Measurements from ENCODE around the gene CDK5RAP3. TPM values are rescaled to one million over a fixed set of nuclear protein-coding genes. Genes with fewer than 3 reads are reported as not detected.

CDK5RAP3 gene
- total RNA-seq, 1 experiment from 2014 or later, result 53.4 TPM

- DNase-seq (ENCODE audit: low spot score), result peak; percentile 70
Observed at GRCh38 chr17:47949197-47949759, 21.6 kb upstream of the CDK5RAP3 start.

GRCh38 chr17:47949946-47950345 lies 21.0 kb upstream of the CDK5RAP3 start:
- no peak for DNase-seq (ENCODE audit: low spot score)

GRCh38 chr17:47950448-47950847 lies 20.5 kb upstream of the CDK5RAP3 start:
- no peak for DNase-seq (ENCODE audit: low spot score)

GRCh38 chr17:47952171-47953021 lies 18.5 kb upstream of the CDK5RAP3 start:
- DNase-seq (ENCODE audit: low spot score), result no peak

- no peak for DNase-seq (ENCODE audit: low spot score)
Observed at GRCh38 chr17:47953909-47954308, 17.0 kb upstream of the CDK5RAP3 start.

- no peak for DNase-seq (ENCODE audit: low spot score)
Observed at GRCh38 chr17:47955497-47956461, 15.1 kb upstream of the CDK5RAP3 start.

GRCh38 chr17:47956791-47957590 lies 13.9 kb upstream of the CDK5RAP3 start:
- no peak for DNase-seq (ENCODE audit: low spot score)

GRCh38 chr17:47957591-47958490 lies 13.1 kb upstream of the CDK5RAP3 start, which contains the start of gene PRR15L:
Gene PRR15L (minus strand): TSS chr17:47957883. CDS start chr17:47953234, 4,649 bp downstream.
- DNase-seq (ENCODE audit: low spot score), result no peak

- DNase-seq (ENCODE audit: low spot score), result no peak
Observed at GRCh38 chr17:47959825-47960655, 10.9 kb upstream of the CDK5RAP3 start.

GRCh38 chr17:47961406-47961805 lies 9.5 kb upstream of the CDK5RAP3 start:
- DNase-seq (ENCODE audit: low spot score), result no peak

GRCh38 chr17:47962901-47963300 lies 8.0 kb upstream of the CDK5RAP3 start:
- DNase-seq (ENCODE audit: low spot score), result no peak

- no peak for DNase-seq (ENCODE audit: low spot score)
Observed at GRCh38 chr17:47964856-47965255, 6.1 kb upstream of the CDK5RAP3 start.

GRCh38 chr17:47966079-47966519 lies 4.8 kb upstream of the CDK5RAP3 start:
- DNase-seq (ENCODE audit: low spot score), result no peak

- DNase-seq (ENCODE audit: low spot score), result no peak
Observed at GRCh38 chr17:47967607-47968252, 3.2 kb upstream of the CDK5RAP3 start.

GRCh38 chr17:47968836-47969235 lies 2.1 kb upstream of the CDK5RAP3 start:
- DNase-seq (ENCODE audit: low spot score), result no peak

GRCh38 chr17:47969930-47970724 lies 786 bp upstream of the CDK5RAP3 start:
- no peak for DNase-seq (ENCODE audit: low spot score)

- no peak for DNase-seq (ENCODE audit: low spot score)
Observed at GRCh38 chr17:47973541-47973940, 2.6 kb downstream of the CDK5RAP3 start.

All from H4 (cell line).